ENCODE data around the gene SLC22A16.

Gene SLC22A16

GRCh38 chr6:110476046-110476849 is at the start of gene SLC22A16:
Gene SLC22A16, minus strand, starts transcription at chr6:110476613. Its CDS starts 39 bp downstream, at chr6:110476574.
- H3K4me3 ChIP-seq (ENCODE audit: low read depth, low read length): peak within 1 kb of the TSS; percentile 25
- no peak for TF ChIP-seq CTCF (IDR thresholded peaks at IDR 0.05; ENCODE audit: low read depth, low read length)
- in situ Hi-C loops (cut with HindIII; ENCODE audit: low sequenced_read_pairs): no loop called here
- DNase-seq (ENCODE audit: low read depth, low spot score): no peak

- no peak for TF ChIP-seq CTCF (IDR thresholded peaks at IDR 0.05; ENCODE audit: low read depth, low read length)
- no peak for DNase-seq (ENCODE audit: low read depth, low spot score)
- H3K4me3 ChIP-seq (ENCODE audit: low read depth, low read length): no peak overlapping the region
- in situ Hi-C loops (cut with HindIII; ENCODE audit: low sequenced_read_pairs): no loop called here
These were observed 48.6 kb upstream of the SLC22A16 start for GRCh38 chr6:110525001-110525400.

- in situ Hi-C loops (cut with HindIII; ENCODE audit: low sequenced_read_pairs): no loop called here
- TF ChIP-seq CTCF (IDR thresholded peaks at IDR 0.05; ENCODE audit: low read depth, low read length): no peak
- no peak for DNase-seq (ENCODE audit: low read depth, low spot score)
- no peak overlapping the region for H3K4me3 ChIP-seq (ENCODE audit: low read depth, low read length)
These were observed 47.9 kb upstream of the SLC22A16 start for GRCh38 chr6:110524305-110524704.

- in situ Hi-C loops (cut with HindIII; ENCODE audit: low sequenced_read_pairs): no loop called here
- DNase-seq (ENCODE audit: low read depth, low spot score): no peak
- TF ChIP-seq CTCF (IDR thresholded peaks at IDR 0.05; ENCODE audit: low read depth, low read length): no peak
- no peak overlapping the region for H3K4me3 ChIP-seq (ENCODE audit: low read depth, low read length)
These were observed 47.1 kb upstream of the SLC22A16 start for GRCh38 chr6:110523451-110524021.

- DNase-seq (ENCODE audit: low read depth, low spot score): no peak
- H3K4me3 ChIP-seq (ENCODE audit: low read depth, low read length): no peak overlapping the region
- in situ Hi-C loops (cut with HindIII; ENCODE audit: low sequenced_read_pairs): no loop called here
- no peak for TF ChIP-seq CTCF (IDR thresholded peaks at IDR 0.05; ENCODE audit: low read depth, low read length)
These were observed 46.0 kb upstream of the SLC22A16 start for GRCh38 chr6:110522427-110522826.

GRCh38 chr6:110520992-110521543 is 44.7 kb upstream of the SLC22A16 start:
- no peak for DNase-seq (ENCODE audit: low read depth, low spot score)
- H3K4me3 ChIP-seq (ENCODE audit: low read depth, low read length): no peak overlapping the region
- in situ Hi-C loops (cut with HindIII; ENCODE audit: low sequenced_read_pairs): no loop called here
- no peak for TF ChIP-seq CTCF (IDR thresholded peaks at IDR 0.05; ENCODE audit: low read depth, low read length)
